Keratinocyte (primary cell): ENCODE measurements around the gene B3GLCT. TPM values are rescaled to one million over a fixed set of nuclear protein-coding genes. Genes with fewer than 3 reads are reported as not detected.
"Not testable (repeated sequence)": the region's sequence is repeated elsewhere in the genome, so short reads cannot be mapped to it uniquely, and the experiment has no call there.

Source experiments
- DNase-seq: peaks from one replicate; pipeline ENCODE4 v3.0.0-alpha.2; 2011; ENCODE audit warnings: low read depth, missing footprints, low spot score
- FAIRE-seq: peaks from 2 replicates; lab custom pipeline; 2011; peaks lifted over from hg19 to GRCh38; lab: Jason Lieb, UNC
- H2AFZ ChIP-seq: 2 replicates; pipeline ENCODE4 v1.6.0; 2012; ENCODE audit warnings: low read length, control low read depth, inconsistent platforms; ENCODE audit not compliant: control insufficient read depth
- H3K27ac ChIP-seq: 2 replicates; pipeline ENCODE4 v1.5.1; 2011; ENCODE audit warnings: low read length; ENCODE audit not compliant: control insufficient read depth, insufficient read depth
- H3K27me3 ChIP-seq: 3 replicates; pipeline ENCODE4 v1.6.0; 2011; ENCODE audit warnings: low read length; ENCODE audit not compliant: control insufficient read depth, insufficient read depth; ENCODE audit errors: extremely low read depth
- H3K36me3 ChIP-seq, 2 experiments: 2 replicates in 1 of 2; 3 replicates in 1 of 2; pipeline ENCODE4 v1.5.1; 2011; ENCODE audit warnings: low read length in 2 of 2, mild to moderate bottlenecking in 1 of 2; ENCODE audit not compliant: control insufficient read depth in 2 of 2, insufficient read depth in 2 of 2; ENCODE audit errors: extremely low read depth in 1 of 2
- H3K4me1 ChIP-seq: 3 replicates; pipeline ENCODE4 v1.5.1; 2011; ENCODE audit warnings: low read length; ENCODE audit not compliant: control insufficient read depth, insufficient read depth; ENCODE audit errors: extremely low read depth
- H3K4me2 ChIP-seq: 3 replicates; pipeline ENCODE4 v1.6.0; 2011; ENCODE audit warnings: low read depth, low read length; ENCODE audit not compliant: control insufficient read depth, insufficient read depth; ENCODE audit errors: extremely low read depth
- H3K4me3 ChIP-seq, 3 experiments: fragments of 200-600 bp in 1 of 3; sonication (generic) in 1 of 3; 2 replicates in 2 of 3; 3 replicates in 1 of 3; pipeline ENCODE4 v1.5.1; 2011 to 2016; ENCODE audit warnings: low read length in 3 of 3, mild to moderate bottlenecking in 3 of 3, control low read depth in 2 of 3, inconsistent platforms in 1 of 3, low read depth in 1 of 3, mixed read lengths in 1 of 3, mixed run types in 1 of 3, moderate library complexity in 1 of 3; ENCODE audit not compliant: control insufficient read depth in 2 of 3, insufficient read depth in 2 of 3; ENCODE audit errors: extremely low read depth in 1 of 3
- H3K79me2 ChIP-seq: 2 replicates; pipeline ENCODE4 v1.6.0; 2012; ENCODE audit warnings: low read length; ENCODE audit not compliant: control insufficient read depth, insufficient read depth
- H3K9ac ChIP-seq: 3 replicates; pipeline ENCODE4 v1.6.0; 2011; ENCODE audit warnings: low read length; ENCODE audit not compliant: control insufficient read depth, insufficient read depth; ENCODE audit errors: extremely low read depth
- H3K9me1 ChIP-seq: 3 replicates; pipeline ENCODE4 v1.6.0; 2011; ENCODE audit warnings: low read length; ENCODE audit not compliant: control insufficient read depth, insufficient read depth; ENCODE audit errors: extremely low read depth
- H3K9me3 ChIP-seq: 2 replicates; pipeline ENCODE4 v1.5.1; 2012; ENCODE audit warnings: low read depth, low read length; ENCODE audit not compliant: control insufficient read depth
- H4K20me1 ChIP-seq: 3 replicates; pipeline ENCODE4 v1.6.0; 2011; ENCODE audit warnings: low read length; ENCODE audit not compliant: control insufficient read depth, insufficient read depth; ENCODE audit errors: extremely low read depth
- EZH2 ChIP-seq: IDR thresholded peaks from one replicate; pipeline ENCODE4 v1.6.1; 2012; ENCODE audit warnings: inconsistent platforms, mild to moderate bottlenecking, low read length, moderate library complexity
- dilution Hi-C: fragments of 300-500 bp; cut with MboI; formaldehyde crosslinking; loops from one replicate; pipeline ENCODE4 v1.7.0; 2020; ENCODE audit warnings: low sequenced_read_pairs; ENCODE audit not compliant: extremely low pct_ligation_motif_present
- polyA plus RNA-seq, 5 experiments: library from polyadenylated mRNA; depleted of rRNA in 3 of 5; stranded (reverse) in 3 of 5; stranded (forward) in 1 of 5; unstranded in 1 of 5; fragments of >200 nt; gene quantifications; 1 replicate in 1 of 5; 2 replicates in 3 of 5; 3 replicates in 1 of 5; pipeline versions ENCODE4 v1.2.1 to v1.2.3, GENCODE V29; 2011 to 2012; ENCODE audit warnings: missing spikeins in 2 of 5, low read depth in 1 of 5, low replicate concordance in 1 of 5
- TF ChIP-seq, protein P1 (sequence below), 3 experiments: IDR thresholded peaks in 1 of 3; conservative IDR thresholded peaks in 1 of 3; optimal IDR thresholded peaks in 1 of 3; 2 replicates in 2 of 3; 3 replicates in 1 of 3; pipeline versions ENCODE3 to v1.5.1; 2011; ENCODE audit warnings: low read length in 3 of 3, mild to moderate bottlenecking in 3 of 3, moderate library complexity in 2 of 3, control low read depth in 1 of 3, inconsistent platforms in 1 of 3; ENCODE audit not compliant: insufficient read depth in 2 of 3; ENCODE audit errors: extremely low read depth in 1 of 3

The B3GLCT gene
- polyA plus RNA-seq, 1 donor (not counting 4 experiments of a cell fraction or from before 2014, with no cell fraction given), result 4.4 TPM

GRCh38 chr13:31334994-31335557, 135.3 kb downstream of the B3GLCT start:
- H3K9me3 ChIP-seq, result no peaks in the 10 kb centered on the region
- H2AFZ ChIP-seq, result no peak overlapping the region
- DNase-seq, result no peak
- H3K4me1 ChIP-seq, result no peaks in the 10 kb centered on the region
- no peak overlapping the region for H3K4me3 ChIP-seq
- H4K20me1 ChIP-seq, result no peaks in the 10 kb centered on the region
- H3K27me3 ChIP-seq, result no peaks in the 10 kb centered on the region
- H3K27ac ChIP-seq, result no peak overlapping the region
- FAIRE-seq, result no peak
- no peak overlapping the region for H3K4me2 ChIP-seq
- no peaks in the 10 kb centered on the region for H3K9me1 ChIP-seq
- TF ChIP-seq EZH2, result no peak
- TF ChIP-seq, protein P1, sequence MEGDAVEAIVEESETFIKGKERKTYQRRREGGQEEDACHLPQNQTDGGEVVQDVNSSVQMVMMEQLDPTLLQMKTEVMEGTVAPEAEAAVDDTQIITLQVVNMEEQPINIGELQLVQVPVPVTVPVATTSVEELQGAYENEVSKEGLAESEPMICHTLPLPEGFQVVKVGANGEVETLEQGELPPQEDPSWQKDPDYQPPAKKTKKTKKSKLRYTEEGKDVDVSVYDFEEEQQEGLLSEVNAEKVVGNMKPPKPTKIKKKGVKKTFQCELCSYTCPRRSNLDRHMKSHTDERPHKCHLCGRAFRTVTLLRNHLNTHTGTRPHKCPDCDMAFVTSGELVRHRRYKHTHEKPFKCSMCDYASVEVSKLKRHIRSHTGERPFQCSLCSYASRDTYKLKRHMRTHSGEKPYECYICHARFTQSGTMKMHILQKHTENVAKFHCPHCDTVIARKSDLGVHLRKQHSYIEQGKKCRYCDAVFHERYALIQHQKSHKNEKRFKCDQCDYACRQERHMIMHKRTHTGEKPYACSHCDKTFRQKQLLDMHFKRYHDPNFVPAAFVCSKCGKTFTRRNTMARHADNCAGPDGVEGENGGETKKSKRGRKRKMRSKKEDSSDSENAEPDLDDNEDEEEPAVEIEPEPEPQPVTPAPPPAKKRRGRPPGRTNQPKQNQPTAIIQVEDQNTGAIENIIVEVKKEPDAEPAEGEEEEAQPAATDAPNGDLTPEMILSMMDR (optimal IDR thresholded peaks at IDR 0.05 in 1 of 3, IDR thresholded peaks at IDR 0.05 in 1 of 3, conservative IDR thresholded peaks at IDR 0.05 in 1 of 3; ENCODE audit: extremely low read depth in 1 of 3, insufficient read depth in 2 of 3, low read length in 3 of 3), result no peak
- H3K79me2 ChIP-seq, result no peaks in the 10 kb centered on the region
- dilution Hi-C loops, result no loop called here
- peaks cover 0 to 2% of the 10 kb centered on the region in 2 experiments for H3K36me3 ChIP-seq
- no peak overlapping the region for H3K9ac ChIP-seq

- H3K9me1 ChIP-seq, H3K79me2 ChIP-seq, H4K20me1 ChIP-seq, DNase-seq, H3K9me3 ChIP-seq, H3K27me3 ChIP-seq, H3K4me3 ChIP-seq, dilution Hi-C loops, H3K4me1 ChIP-seq, H3K36me3 ChIP-seq, H3K27ac ChIP-seq, H3K9ac ChIP-seq, H2AFZ ChIP-seq, H3K4me2 ChIP-seq, FAIRE-seq: not testable (repeated sequence)
These were observed 139.8 kb downstream of the B3GLCT start for GRCh38 chr13:31339616-31340015.

DNA sequence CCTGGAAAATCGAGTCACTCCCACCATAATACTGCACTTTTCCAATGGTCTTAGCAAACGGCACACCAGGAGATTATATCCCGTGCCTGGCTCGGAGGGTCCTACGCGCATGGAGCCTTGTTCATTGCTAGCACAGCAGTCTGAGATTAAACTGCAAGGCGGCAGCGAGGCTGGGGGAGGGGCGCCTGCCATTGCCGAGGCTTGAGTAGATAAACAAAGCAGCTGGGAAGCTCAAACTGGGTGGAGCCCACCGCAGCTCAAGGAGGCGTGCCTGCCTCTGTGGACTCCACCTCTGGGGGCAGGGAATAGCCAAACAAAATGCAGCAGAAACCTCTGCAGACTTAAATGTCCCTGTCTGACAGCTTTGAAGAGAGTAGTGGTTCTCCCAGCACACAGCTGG, 141.1 kb downstream of the B3GLCT start:
- H3K4me1 ChIP-seq, H3K4me3 ChIP-seq, H2AFZ ChIP-seq, H4K20me1 ChIP-seq, H3K4me2 ChIP-seq, H3K27ac ChIP-seq, H3K79me2 ChIP-seq, H3K36me3 ChIP-seq, DNase-seq, H3K9me3 ChIP-seq, H3K27me3 ChIP-seq, H3K9me1 ChIP-seq, FAIRE-seq, dilution Hi-C loops, H3K9ac ChIP-seq: not testable (repeated sequence)
